Stimulated activated CD4-positive, alpha-beta T cell treated with anti-CD3 and anti-CD28 coated beads, TNF-alpha, amount 100 ng/mL, for 1 hour (primary cell): ENCODE data around the gene FIBP.

Source experiments
- DNase-seq, 3 donors: peaks; one replicate each; pipeline ENCODE4 v3.0.0-alpha.2; 2020; ENCODE audit warnings: low read depth in 3 of 3, low spot score in 1 of 3

Gene FIBP

DNA sequence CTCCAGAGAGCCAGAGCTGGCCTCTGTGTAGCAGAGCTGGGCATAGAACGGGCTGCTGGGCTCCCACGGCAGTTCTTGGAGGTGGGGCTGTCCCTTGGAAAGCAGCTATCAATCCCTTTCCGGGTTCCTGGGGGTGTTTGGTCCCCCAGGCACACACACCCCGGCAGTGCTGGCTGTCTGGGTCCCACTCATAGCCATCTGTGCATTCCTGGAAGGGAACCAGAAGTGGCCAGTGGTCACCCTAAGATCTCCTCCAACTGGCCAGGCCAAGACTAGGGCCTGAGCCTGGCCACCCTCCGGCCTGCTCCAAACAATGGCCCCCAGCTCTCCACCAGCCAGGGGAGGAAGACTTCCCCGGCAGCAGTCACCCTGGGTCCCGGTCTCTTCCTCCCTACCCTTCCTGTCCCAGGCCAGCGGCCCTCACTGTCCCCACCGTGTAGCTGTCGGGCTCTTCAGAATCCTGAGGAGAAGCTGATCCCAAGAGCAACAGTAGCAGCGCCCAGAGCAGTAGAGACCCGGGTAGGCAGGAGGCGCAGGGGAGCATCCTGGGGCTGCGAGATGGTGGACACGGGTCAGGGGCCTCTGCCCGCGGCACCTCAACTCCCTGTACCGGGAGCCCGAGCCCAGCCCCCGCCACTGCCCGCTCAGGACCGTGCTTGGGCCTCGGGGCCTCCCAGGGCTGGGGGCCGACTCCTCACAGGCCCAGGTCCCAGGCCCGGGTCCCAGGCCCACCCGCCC is 16.3 kb downstream of the FIBP start:
- DNase-seq = no peak

- no peak for DNase-seq
Measured at GRCh38 chr11:65870706-65871681, 17.3 kb downstream of the FIBP start.

DNA sequence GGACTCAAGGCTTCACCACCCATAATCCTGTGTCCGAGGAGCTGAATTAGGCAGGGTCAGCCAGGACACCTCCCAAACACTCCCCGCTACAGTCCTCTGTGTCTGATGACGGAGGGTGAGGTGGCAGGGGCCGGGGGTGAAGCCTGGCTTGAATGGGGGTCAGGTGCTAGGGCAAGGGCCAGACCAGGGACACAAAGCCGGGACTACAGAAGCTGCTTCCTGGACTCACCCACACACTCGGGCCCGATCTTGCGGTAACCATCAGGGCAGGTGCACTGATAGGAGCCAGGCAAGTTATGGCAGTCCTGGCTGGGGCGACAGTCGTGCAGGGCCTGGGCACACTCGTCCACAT is 18.0 kb downstream of the FIBP start:
- DNase-seq = no peak

GRCh38 chr11:65869643-65870306 is 18.5 kb downstream of the FIBP start:
- no peak for DNase-seq

GRCh38 chr11:65868907-65869306 is 19.4 kb downstream of the FIBP start:
- DNase-seq = no peak

- DNase-seq = no peak
Measured at GRCh38 chr11:65868076-65868667, 20.1 kb downstream of the FIBP start.

- no peak for DNase-seq
Measured at GRCh38 chr11:65867284-65868071, 20.8 kb downstream of the FIBP start.

- no peak for DNase-seq
Measured at GRCh38 chr11:65866509-65867283, 21.6 kb downstream of the FIBP start.

DNA sequence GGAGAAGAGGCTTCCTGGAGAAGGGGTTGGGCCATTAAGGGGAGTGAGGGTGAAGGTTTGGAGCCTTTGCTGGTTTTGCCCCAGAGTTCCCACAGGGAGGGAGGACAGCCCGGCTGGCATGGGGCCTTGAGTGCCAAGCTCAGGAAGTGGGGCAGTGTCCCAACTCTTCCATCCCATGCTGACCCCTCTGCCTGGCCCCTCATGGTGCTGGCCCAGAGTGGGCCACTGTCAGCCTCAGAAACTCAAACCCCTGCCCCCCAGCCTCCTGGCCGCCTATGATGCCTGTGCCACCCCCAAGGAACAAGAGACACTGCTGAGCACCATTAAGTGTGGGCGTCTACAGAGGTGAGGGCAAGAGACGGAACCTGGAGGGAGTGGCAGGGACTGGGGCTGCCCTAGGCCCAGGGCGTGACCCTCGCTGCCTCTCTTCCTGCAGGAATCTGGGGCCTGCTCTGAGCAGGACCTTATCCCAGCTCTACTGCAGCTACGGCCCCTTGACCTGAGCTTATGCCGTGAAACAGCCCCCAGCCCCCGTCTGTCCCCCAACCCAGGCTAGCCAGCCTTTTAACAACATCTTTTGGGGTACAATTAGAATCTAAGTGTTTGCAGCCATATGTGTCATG is 22.6 kb downstream of the FIBP start:
- DNase-seq = no peak

DNA sequence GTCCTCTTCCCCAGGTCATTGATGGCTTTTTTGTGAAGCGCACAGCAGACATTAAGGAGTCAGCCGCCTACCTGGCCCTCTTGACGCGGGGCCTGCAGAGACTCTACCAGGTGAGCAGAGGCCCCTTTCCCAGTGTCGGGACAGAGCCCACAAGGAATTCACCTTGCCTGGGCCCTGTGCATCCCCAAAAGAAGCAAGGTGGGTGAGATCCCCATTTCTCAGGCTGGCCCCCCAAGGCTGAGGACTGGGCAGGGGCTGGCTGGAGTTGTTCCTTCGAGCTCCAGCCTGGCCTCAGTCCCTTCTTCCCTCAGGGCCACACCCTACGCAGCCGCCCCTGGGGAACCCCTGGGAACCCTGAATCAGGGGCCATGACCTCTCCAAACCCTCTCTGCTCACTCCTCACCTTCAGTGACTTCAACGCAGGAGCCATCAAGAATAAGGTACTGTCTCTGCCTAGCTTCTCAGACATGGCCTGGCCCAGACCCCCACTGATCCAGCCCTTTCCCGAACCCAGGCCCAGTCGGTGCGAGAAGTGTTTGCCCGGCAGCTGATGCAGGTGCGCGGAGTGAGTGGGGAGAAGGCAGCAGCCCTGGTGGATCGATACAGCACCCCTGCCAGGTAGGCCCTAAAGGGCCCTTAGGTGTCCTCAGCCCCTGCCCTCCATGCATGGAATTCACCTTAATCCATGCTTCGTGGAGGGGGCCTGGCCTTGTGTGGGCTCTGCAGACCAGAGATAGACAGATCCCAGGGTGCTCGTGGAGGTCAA is 23.4 kb downstream of the FIBP start:
- no peak for DNase-seq

DNA sequence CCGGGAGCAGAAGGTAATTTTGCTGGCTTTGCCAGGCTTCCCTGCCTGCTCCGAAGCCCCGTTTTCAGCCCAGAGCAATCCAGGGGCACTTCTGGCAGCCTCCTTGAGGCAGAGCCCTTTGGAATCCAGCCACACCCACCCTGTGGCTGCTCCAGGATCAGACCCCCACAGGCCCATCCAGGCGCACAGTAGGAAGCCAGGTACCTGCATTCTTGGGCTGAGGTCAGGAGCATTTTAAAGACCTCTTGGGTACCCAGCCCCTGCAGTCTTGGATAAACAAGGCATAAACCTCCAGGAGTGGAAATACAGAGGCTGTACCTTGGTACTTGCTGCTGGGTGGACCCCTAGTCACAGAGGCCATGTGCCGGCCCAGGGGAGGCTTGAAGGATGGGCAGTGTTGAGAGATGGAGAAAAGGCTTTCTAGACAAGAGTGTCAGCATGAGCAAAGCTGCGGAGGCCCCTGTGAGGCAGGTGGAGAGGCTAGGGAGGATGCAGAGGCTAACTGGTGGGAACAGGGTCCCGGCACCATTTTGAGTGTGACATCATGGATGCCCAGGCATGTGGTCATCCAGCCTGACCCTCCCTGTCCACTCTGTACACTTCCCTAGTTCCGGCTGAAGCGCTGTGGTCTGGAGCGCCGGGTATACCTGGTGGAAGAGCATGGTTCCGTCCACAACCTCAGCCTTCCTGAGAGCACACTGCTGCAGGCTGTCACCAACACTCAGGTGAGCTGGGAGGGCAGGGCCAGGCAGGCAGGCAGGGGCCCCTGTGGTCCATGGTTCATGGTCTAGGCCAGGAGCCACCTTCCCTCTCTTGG is 24.2 kb downstream of the FIBP start:
- no peak for DNase-seq

DNA sequence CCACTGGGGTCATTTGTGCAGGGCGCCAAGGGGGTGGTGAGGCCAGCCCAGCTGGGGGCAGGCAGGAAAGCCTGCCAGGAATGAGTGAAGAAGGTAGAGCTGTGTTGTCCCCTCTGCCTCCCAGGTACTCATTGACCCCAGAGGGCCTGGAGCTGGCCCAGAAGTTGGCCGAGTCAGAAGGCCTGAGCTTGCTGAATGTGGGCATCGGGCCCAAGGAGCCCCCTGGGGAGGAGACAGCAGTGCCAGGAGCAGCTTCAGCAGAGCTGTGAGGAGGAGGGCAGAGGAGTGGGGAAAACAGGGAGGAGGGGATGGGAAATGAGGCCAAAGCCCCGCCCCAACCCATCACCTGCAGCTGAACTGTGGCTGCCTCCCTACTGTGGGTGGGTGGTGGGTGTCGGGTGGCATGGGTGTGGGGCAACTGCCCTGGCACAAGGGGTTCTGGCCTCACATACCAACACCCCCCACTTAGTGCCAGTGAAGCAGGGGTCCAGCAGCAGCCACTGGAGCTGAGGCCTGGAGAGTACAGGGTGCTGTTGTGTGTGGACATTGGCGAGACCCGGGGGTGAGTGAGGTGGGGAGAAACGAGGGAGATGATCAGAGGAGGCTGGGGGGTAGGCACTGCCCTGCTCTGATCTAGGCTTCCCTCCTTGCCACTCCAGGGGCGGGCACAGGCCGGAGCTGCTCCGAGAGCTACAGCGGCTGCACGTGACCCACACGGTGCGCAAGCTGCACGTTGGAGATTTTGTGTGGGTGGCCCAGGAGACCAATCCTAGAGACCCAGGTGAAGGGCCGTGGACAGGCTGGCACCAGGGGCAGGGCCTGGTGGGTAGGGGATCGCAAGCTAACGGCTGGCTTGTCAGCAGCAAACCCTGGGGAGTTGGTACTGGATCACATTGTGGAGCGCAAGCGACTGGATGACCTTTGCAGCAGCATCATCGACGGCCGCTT is 25.1 kb downstream of the FIBP start:
- DNase-seq = no peak

DNA sequence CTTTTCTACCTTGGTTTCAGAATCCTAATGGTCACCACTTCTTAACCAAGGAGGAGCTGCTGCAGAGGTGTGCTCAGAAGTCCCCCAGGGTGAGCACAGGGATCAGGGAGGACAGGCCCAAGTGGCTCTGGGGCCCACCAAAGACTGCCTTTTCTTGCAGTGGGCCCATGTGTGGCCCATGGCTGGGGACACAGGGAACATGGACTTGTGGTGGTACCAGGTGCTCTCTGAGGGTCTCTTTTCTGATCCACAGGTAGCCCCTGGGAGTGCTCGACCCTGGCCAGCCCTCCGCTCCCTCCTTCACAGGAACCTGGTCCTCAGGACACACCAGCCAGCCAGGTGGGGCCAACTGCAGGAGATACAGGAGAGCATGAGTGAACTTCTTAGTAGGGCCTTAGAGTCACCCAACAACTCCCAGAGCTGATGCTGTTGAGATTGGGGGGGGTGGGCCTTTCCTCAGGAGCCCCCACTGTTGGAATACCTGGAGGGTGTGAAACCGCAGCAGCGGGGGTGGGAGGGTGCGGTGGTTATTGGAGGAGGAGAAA is 26.0 kb downstream of the FIBP start:
- no peak for DNase-seq

GRCh38 chr11:65861533-65862183 is 26.6 kb downstream of the FIBP start:
- DNase-seq = no peak

DNA sequence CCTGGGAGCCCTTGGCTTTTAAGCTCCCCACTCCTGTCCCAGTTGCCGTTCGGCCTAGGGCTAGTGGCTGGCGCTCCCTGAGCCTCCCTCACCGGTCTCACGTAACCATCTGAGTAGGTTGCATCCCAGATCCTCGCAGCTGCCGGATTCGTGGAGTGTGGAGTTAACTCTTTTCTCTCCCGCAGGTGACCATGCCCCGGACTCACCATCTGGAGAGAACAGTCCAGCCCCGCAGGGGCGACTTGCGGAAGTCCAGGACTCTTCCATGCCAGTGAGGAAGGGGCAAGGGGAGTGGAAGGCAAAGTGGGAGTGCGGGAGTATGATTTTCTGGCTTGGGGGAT is 27.1 kb downstream of the FIBP start:
- no peak for DNase-seq
